SK-N-SH (cell line): ENCODE measurements around the gene PRMT7. TPM values are rescaled to one million over a fixed set of nuclear protein-coding genes. Genes with fewer than 3 reads are reported as not detected.

Experiments used
- CTCF ChIA-PET: fragments of 300-600, 350-600 bp; formaldehyde crosslinking; extraction: SDS; loops from one replicate; lab custom pipeline; 2021; lab: Yijun Ruan, JAX
- POLR2A ChIA-PET: fragments of 350-600 bp; sonication (Branson Sonifier 250); formaldehyde crosslinking; extraction: SDS; loops from one replicate; lab custom pipeline; 2020; ENCODE audit warnings: antibody characterized with exemption, inconsistent platforms; lab: Yijun Ruan, JAX
- DNase-seq: peaks from one replicate; pipeline ENCODE4 v3.0.0; 2012
- H2AFZ ChIP-seq: fragments of 200-600 bp; sonication (generic); 2 replicates; pipeline ENCODE4 v1.8.1; 2016; ENCODE audit warnings: antibody characterized with exemption, mild to moderate bottlenecking, low read depth
- H3F3A ChIP-seq: fragments of 200-600 bp; sonication (generic); replicated peaks from 2 replicates; pipeline ENCODE3; 2016; ENCODE audit warnings: antibody characterized with exemption, mild to moderate bottlenecking; ENCODE audit not compliant: insufficient read depth
- H3K27ac ChIP-seq, 2 experiments: fragments of 200-500 bp in 1 of 2; fragments of 200-600 bp in 1 of 2; sonication (Bioruptor generic) in 1 of 2; sonication (generic), shearing (Covaris generic) in 1 of 2; 2 replicates each; pipeline versions ENCODE4 v1.5.1 to v1.6.1; 2014 to 2016; ENCODE audit warnings: low read depth in 2 of 2, inconsistent platforms in 1 of 2, low read length in 1 of 2, mild to moderate bottlenecking in 1 of 2, mixed read lengths in 1 of 2
- H3K27me3 ChIP-seq: fragments of 200-600 bp; sonication (generic), shearing (Covaris generic); 2 replicates; pipeline ENCODE4 v1.6.1; 2016; ENCODE audit warnings: mixed run types; ENCODE audit not compliant: insufficient read depth
- H3K36me3 ChIP-seq, 2 experiments: fragments of 200-500 bp in 1 of 2; fragments of 200-600 bp in 1 of 2; sonication (Bioruptor generic) in 1 of 2; sonication (generic) in 1 of 2; replicated peaks in 1 of 2; 2 replicates each; pipeline versions ENCODE3 to v1.5.1; 2014 to 2016; ENCODE audit warnings: low read length in 1 of 2, mild to moderate bottlenecking in 1 of 2; ENCODE audit not compliant: insufficient read depth in 2 of 2, control insufficient read depth in 1 of 2
- H3K4me1 ChIP-seq, 2 experiments: fragments of 200-500 bp in 1 of 2; fragments of 200-600 bp in 1 of 2; sonication (Bioruptor generic) in 1 of 2; sonication (generic), shearing (Covaris generic) in 1 of 2; 2 replicates each; pipeline versions ENCODE4 v1.5.1 to v1.6.1; 2014 to 2016; ENCODE audit warnings: low read depth in 1 of 2, low read length in 1 of 2, mixed run types in 1 of 2; ENCODE audit not compliant: insufficient read depth in 2 of 2, control insufficient read depth in 1 of 2
- H3K4me2 ChIP-seq: fragments of 200-600 bp; sonication (generic), shearing (Covaris generic); 2 replicates; pipeline ENCODE4 v1.6.1; 2017; ENCODE audit warnings: mixed run types
- H3K4me3 ChIP-seq, 2 experiments: fragments of 200-500 bp in 1 of 2; fragments of 200-600 bp in 1 of 2; sonication (Bioruptor generic) in 1 of 2; sonication (generic), shearing (Covaris generic) in 1 of 2; 2 replicates each; pipeline versions ENCODE4 v1.5.1 to v1.8.1; 2014 to 2016; ENCODE audit warnings: low read depth in 2 of 2, inconsistent platforms in 1 of 2, low read length in 1 of 2, mild to moderate bottlenecking in 1 of 2, mixed read lengths in 1 of 2, moderate library complexity in 1 of 2
- H3K79me2 ChIP-seq: fragments of 200-600 bp; sonication (generic); 2 replicates; pipeline ENCODE4 v1.8.1; 2017; ENCODE audit warnings: mild to moderate bottlenecking; ENCODE audit not compliant: insufficient read depth
- H3K9ac ChIP-seq: fragments of 200-600 bp; sonication (generic); 2 replicates; pipeline ENCODE4 v1.6.1; 2017; ENCODE audit warnings: mixed run types
- H3K9me2 ChIP-seq: fragments of 200-600 bp; sonication (generic); 2 replicates; pipeline ENCODE4 v1.6.1; 2017; ENCODE audit warnings: mixed run types
- H3K9me3 ChIP-seq: fragments of 200-600 bp; sonication (generic); 2 replicates; pipeline ENCODE4 v1.6.1; 2017; ENCODE audit warnings: mixed run types, mild to moderate bottlenecking, moderate library complexity
- H4K20me1 ChIP-seq: fragments of 200-600 bp; sonication (generic); 2 replicates; pipeline ENCODE4 v1.6.1; 2017; ENCODE audit warnings: mild to moderate bottlenecking, mixed run types; ENCODE audit not compliant: insufficient read depth
- CHD2 ChIP-seq: fragments of 150-350 bp; IDR thresholded peaks from 2 replicates; pipeline ENCODE4 v1.6.1; 2018; ENCODE audit warnings: low read length; ENCODE audit not compliant: partially characterized antibody
- CTCF ChIP-seq: fragments of 200-600 bp; sonication (generic); IDR thresholded peaks from 2 replicates; pipeline ENCODE4 v1.6.1; 2017; ENCODE audit warnings: antibody characterized with exemption, mild to moderate bottlenecking, moderate library complexity
- EP300 ChIP-seq, 2 experiments: IDR thresholded peaks; 2 replicates each; pipeline versions ENCODE4 v1.4.0 to v1.6.1; 2012; ENCODE audit warnings: borderline replicate concordance in 1 of 2, low read depth in 1 of 2, low read length in 1 of 2
- EZH2phosphoT487 ChIP-seq: fragments of 200-600 bp; sonication (generic); IDR thresholded peaks from 2 replicates; pipeline ENCODE4 v1.6.1; 2017; ENCODE audit warnings: low read depth, mixed run types, mild to moderate bottlenecking, antibody characterized with exemption, moderate library complexity, borderline replicate concordance
- FOXJ3 ChIP-seq: sonication (generic); formaldehyde crosslinking; IDR thresholded peaks from 2 replicates; pipeline ENCODE4 v1.5.1; 2020; ENCODE audit warnings: mild to moderate bottlenecking, missing genetic modification reagents
- FOXM1 ChIP-seq: IDR thresholded peaks from 2 replicates; pipeline ENCODE4 v1.4.0; 2012; ENCODE audit warnings: low read depth, mild to moderate bottlenecking
- GATA2 ChIP-seq: sonication (generic); formaldehyde crosslinking; IDR thresholded peaks from 2 replicates; pipeline ENCODE4 v1.5.0; 2020; ENCODE audit warnings: mild to moderate bottlenecking, missing genetic modification reagents
- MAX ChIP-seq: IDR thresholded peaks from 2 replicates; pipeline ENCODE4 v1.4.0; 2012; ENCODE audit warnings: low read depth
- MXI1 ChIP-seq: IDR thresholded peaks from 2 replicates; pipeline ENCODE4 v1.6.1; 2012; ENCODE audit warnings: mild to moderate bottlenecking, low read depth, low read length, improper control_type of control experiment
- NFIC ChIP-seq: IDR thresholded peaks from 2 replicates; pipeline ENCODE4 v1.4.0; 2012; ENCODE audit warnings: borderline replicate concordance
- POLR2AphosphoS5 ChIP-seq: IDR thresholded peaks from 2 replicates; pipeline ENCODE4 v1.6.1; 2012; ENCODE audit warnings: low read depth, low read length
- RCOR1 ChIP-seq: fragments of 150-350 bp; IDR thresholded peaks from 2 replicates; pipeline ENCODE4 v1.6.1; 2017; ENCODE audit warnings: antibody characterized with exemption, low read length
- TAF1 ChIP-seq: IDR thresholded peaks from 2 replicates; pipeline ENCODE4 v1.6.1; 2012; ENCODE audit warnings: low read depth, mild to moderate bottlenecking, low read length, moderate library complexity, borderline replicate concordance
- TCF12 ChIP-seq: IDR thresholded peaks from 2 replicates; pipeline ENCODE4 v1.4.0; 2012
- USF2 ChIP-seq: fragments of 150-350 bp; IDR thresholded peaks from 2 replicates; pipeline ENCODE4 v1.6.1; 2017; ENCODE audit warnings: antibody characterized with exemption, low read length, low read depth, borderline replicate concordance
- YY1 ChIP-seq: IDR thresholded peaks from 2 replicates; pipeline ENCODE4 v1.4.0; 2012; ENCODE audit warnings: low read depth, mild to moderate bottlenecking
- WGBS: methylation state at CpG from one replicate; pipeline ENCODE4 v1.1.6; 2017; ENCODE audit warnings: low lambda C conversion rate; 5-methylcytosine and 5-hydroxymethylcytosine counted together
- polyA plus RNA-seq, 3 experiments: library from polyadenylated mRNA; depleted of rRNA; stranded (reverse); fragments of >200 nt; gene quantifications; 2 replicates each; pipeline ENCODE4 v1.2.3, GENCODE V29; 2012

PRMT7 gene
- polyA plus RNA-seq, 1 of the 3 experiments (the other 2 are of a cell fraction): 46.0 TPM

- no peaks in the 10 kb centered on the region for H3K79me2 ChIP-seq
- WGBS: 52% methylated on average over 5 of the region's 8 CpGs
- no peaks in the 10 kb centered on the region for H3K9me3 ChIP-seq
- H3K27ac ChIP-seq: peak overlapping the region in 1 of 2 experiments; percentile 83; a peak in 2 of 4 replicates
- peaks cover 0 to 11% of the 10 kb centered on the region in 2 experiments for H3K36me3 ChIP-seq
- H4K20me1 ChIP-seq: no peaks in the 10 kb centered on the region
- no peak overlapping the region for H2AFZ ChIP-seq
- no peak overlapping the region for H3K4me3 ChIP-seq
- peaks cover 0 to 52% of the 10 kb centered on the region in 2 experiments; a peak in 2 of 4 replicates for H3K4me1 ChIP-seq
- no peaks in the 10 kb centered on the region for H3K27me3 ChIP-seq
- no peaks in the 10 kb centered on the region for H3F3A ChIP-seq
- TF ChIP-seq CTCF: no peak
- TF ChIP-seq FOXJ3 (CRISPR knock-in tag): peak; percentile 84
- peak; percentile 49 for TF ChIP-seq POLR2AphosphoS5
- no peak for TF ChIP-seq YY1
- no peak for TF ChIP-seq FOXM1
- peak; percentile 37 for TF ChIP-seq TCF12
- TF ChIP-seq MXI1: 0 out of 2 replicates have a peak, but pooled peaks have one; percentile 52
- peak; percentile 68 for TF ChIP-seq CHD2
- TF ChIP-seq RCOR1: peak; percentile 96
- peak; percentile 69 for TF ChIP-seq GATA2
- TF ChIP-seq EZH2phosphoT487: no peak
- no peak for TF ChIP-seq MAX
- no peak for TF ChIP-seq TAF1
- TF ChIP-seq EP300 (IDR thresholded peaks at IDR 0.05; ENCODE audit: borderline replicate concordance in 1 of 2, low read depth in 1 of 2, low read length in 1 of 2): peak in 1 of 2 experiments; percentile 85; a peak in 2 of 4 replicates
- TF ChIP-seq NFIC: no peak
- TF ChIP-seq USF2: no peak
- POLR2A ChIA-PET: interaction anchor here (0.8 to 1.5 kb wide), 3 partner anchors 16 to 51 kb away, joined by 3 to 4 read pairs (median 3); no protein-coding TSS in a partner anchor
- peak; percentile 93 for DNase-seq
- no peak overlapping the region for H3K4me2 ChIP-seq
- H3K9ac ChIP-seq: no peak overlapping the region
- CTCF ChIA-PET: interaction anchor here (0.8 to 5.3 kb wide), 12 partner anchors 10 to 167 kb away, joined by 3 to 30 read pairs (median 3); no protein-coding TSS in a partner anchor
- no peaks in the 10 kb centered on the region for H3K9me2 ChIP-seq
Observed at GRCh38 chr16:68362262-68362913, 51.6 kb downstream of the PRMT7 start.
